ENCODE data around the gene CA11. TPM values are rescaled to one million over a fixed set of nuclear protein-coding genes. Genes with fewer than 3 reads are reported as not detected.
A peak's percentile ranks its signal among the peaks of the same experiment; 100 is the strongest.

CA11 gene
- total and polyA plus RNA-seq, 2 experiments from 2014 or later = 8.8 to 29.7 TPM

DNA sequence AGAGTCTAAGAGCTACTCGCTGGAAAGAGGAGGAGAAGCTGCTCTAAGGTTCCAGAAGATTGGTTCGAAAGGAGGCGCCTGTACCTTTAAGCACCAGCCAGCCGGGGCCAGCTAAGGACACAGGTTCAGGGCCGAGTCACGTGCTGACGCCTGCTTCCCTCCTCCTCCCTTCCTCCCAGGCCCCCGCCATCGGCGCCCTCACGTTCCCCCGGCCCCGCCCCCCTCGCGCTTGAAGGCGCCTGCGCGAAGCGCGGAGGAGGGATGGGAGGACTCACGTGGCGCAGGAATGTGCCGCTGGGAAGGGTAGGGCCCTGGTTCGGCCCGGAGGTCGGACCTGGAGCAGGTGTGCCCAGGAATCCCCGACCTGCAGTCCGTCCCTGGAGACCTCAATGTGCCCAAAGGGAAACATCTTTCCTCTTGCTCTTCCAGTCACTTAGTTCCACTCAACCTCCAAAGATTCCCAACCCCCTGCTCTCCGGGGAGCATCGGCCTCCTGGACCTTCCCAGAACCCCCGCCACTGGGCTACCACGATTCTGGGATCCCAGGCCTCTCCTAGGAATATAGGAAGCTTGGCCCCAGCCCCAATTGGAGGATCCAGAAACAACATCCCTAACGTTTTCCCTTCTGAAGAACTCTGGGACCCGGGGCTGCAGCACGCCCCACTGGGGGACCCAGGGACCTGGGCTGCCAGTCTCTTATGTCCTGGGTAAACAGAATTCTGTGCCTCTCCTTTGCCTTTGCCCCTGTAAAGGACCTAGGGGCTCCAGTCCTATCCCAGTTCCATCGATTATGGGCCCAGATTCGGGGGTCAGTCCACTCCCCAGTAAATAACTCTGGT lies 11.3 kb downstream of the CA11 start:
- ATAC-seq = peak; percentile 6
- H3F3A ChIP-seq (replicated peaks; ENCODE audit: low read depth) = peaks cover 47% of the 10 kb centered on the region
- H3K4me3 ChIP-seq = peak overlapping the region; percentile 75
- no peaks in the 10 kb centered on the region for H3K79me2 ChIP-seq (replicated peaks; ENCODE audit: insufficient read depth)
- no peaks in the 10 kb centered on the region for H4K20me1 ChIP-seq (replicated peaks; ENCODE audit: insufficient read depth)
- H3K27ac Mint-ChIP-seq = peak overlapping the region; percentile 93
- no peaks in the 10 kb centered on the region for H3K9me2 ChIP-seq (ENCODE audit: insufficient read depth)
- H3K4me1 Mint-ChIP-seq = peaks cover 36% of the 10 kb centered on the region
- peaks cover 16% of the 10 kb centered on the region for H3K36me3 Mint-ChIP-seq (ENCODE audit: low read depth)
- peaks cover 14% of the 10 kb centered on the region for H3K27me3 ChIP-seq (ENCODE audit: insufficient read depth)
- H3K36me3 ChIP-seq (ENCODE audit: insufficient read depth) = no peaks in the 10 kb centered on the region
- DNase-seq (ENCODE audit: low spot score) = peak; percentile 99
- H3K4me3 Mint-ChIP-seq = peak overlapping the region; percentile 72
- peak overlapping the region; percentile 96 for H3K4me2 ChIP-seq
- H3K27me3 Mint-ChIP-seq (ENCODE audit: insufficient read depth, low read depth, poor library complexity) = peaks cover 35% of the 10 kb centered on the region
- TF ChIP-seq EZH2 (IDR thresholded peaks at IDR 0.05; ENCODE audit: low read depth, unreplicated experiment) (no peak), CTCF (conservative IDR thresholded peaks at IDR 0.05; ENCODE audit: low read depth in 2 of 2) (no peak), STAT1 (IDR thresholded peaks at IDR 0.05; ENCODE audit: unreplicated experiment) (no peak), NANOG (IDR thresholded peaks at IDR 0.05; ENCODE audit: borderline replicate concordance) (no peak), POLR2AphosphoS5 (IDR thresholded peaks at IDR 0.05; ENCODE audit: low read depth) (peak; percentile 62), CREB1 (CRISPR knock-in tag; IDR thresholded peaks at IDR 0.05; ENCODE audit: low read depth) (peak; percentile 45; the same call in 1 of the 2 replicates)
- TF ChIP-seq, protein P1, sequence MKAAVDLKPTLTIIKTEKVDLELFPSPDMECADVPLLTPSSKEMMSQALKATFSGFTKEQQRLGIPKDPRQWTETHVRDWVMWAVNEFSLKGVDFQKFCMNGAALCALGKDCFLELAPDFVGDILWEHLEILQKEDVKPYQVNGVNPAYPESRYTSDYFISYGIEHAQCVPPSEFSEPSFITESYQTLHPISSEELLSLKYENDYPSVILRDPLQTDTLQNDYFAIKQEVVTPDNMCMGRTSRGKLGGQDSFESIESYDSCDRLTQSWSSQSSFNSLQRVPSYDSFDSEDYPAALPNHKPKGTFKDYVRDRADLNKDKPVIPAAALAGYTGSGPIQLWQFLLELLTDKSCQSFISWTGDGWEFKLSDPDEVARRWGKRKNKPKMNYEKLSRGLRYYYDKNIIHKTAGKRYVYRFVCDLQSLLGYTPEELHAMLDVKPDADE (IDR thresholded peaks at IDR 0.05) = peak; percentile 32; the same call in 1 of the 2 replicates
- H2AFZ ChIP-seq = no peak overlapping the region
- no peaks in the 10 kb centered on the region; the same call in 2 of the 3 replicates for H3K9me3 Mint-ChIP-seq
- peak overlapping the region; percentile 88 for H3K27ac ChIP-seq (ENCODE audit: low read depth)
- H3K4me1 ChIP-seq (ENCODE audit: insufficient read depth) = peaks cover 37% of the 10 kb centered on the region

- peaks cover 49% of the 10 kb centered on the region for H3F3A ChIP-seq (replicated peaks; ENCODE audit: low read depth)
- H3K27ac ChIP-seq (ENCODE audit: low read depth) = no peak overlapping the region
- no peaks in the 10 kb centered on the region for H3K9me2 ChIP-seq (ENCODE audit: insufficient read depth)
- Mint-ChIP-seq H3K9me3 (no peaks in the 10 kb centered on the region; the same call in 2 of the 3 replicates), H3K27me3 (ENCODE audit: insufficient read depth, low read depth, poor library complexity) (peaks cover 36% of the 10 kb centered on the region), H3K4me3 (peak overlapping the region; percentile 60), H3K36me3 (ENCODE audit: low read depth) (peaks cover 11% of the 10 kb centered on the region), H3K27ac (no peak overlapping the region), H3K4me1 (peaks cover 31% of the 10 kb centered on the region)
- no peaks in the 10 kb centered on the region for H4K20me1 ChIP-seq (replicated peaks; ENCODE audit: insufficient read depth)
- peaks cover 14% of the 10 kb centered on the region for H3K27me3 ChIP-seq (ENCODE audit: insufficient read depth)
- DNase-seq (ENCODE audit: low spot score) = no peak
- peaks cover 30% of the 10 kb centered on the region for H3K4me1 ChIP-seq (ENCODE audit: insufficient read depth)
- no peak overlapping the region for H2AFZ ChIP-seq
- H3K4me3 ChIP-seq = peak overlapping the region; percentile 29; the same call in 1 of the 2 replicates
- peak overlapping the region; percentile 69 for H3K4me2 ChIP-seq
- H3K36me3 ChIP-seq (ENCODE audit: insufficient read depth) = no peaks in the 10 kb centered on the region
- no peak for ATAC-seq
- no peaks in the 10 kb centered on the region for H3K79me2 ChIP-seq (replicated peaks; ENCODE audit: insufficient read depth)
- TF ChIP-seq STAT1 (IDR thresholded peaks at IDR 0.05; ENCODE audit: unreplicated experiment) = no peak
- TF ChIP-seq POLR2AphosphoS5 (IDR thresholded peaks at IDR 0.05; ENCODE audit: low read depth) = no peak
- TF ChIP-seq JUNB (IDR thresholded peaks at IDR 0.05; ENCODE audit: unreplicated experiment) = no peak
- no peak for TF ChIP-seq ZNF114 (CRISPR knock-in tag; IDR thresholded peaks at IDR 0.05)
- no peak for TF ChIP-seq EZH2phosphoT487 (IDR thresholded peaks at IDR 0.05; ENCODE audit: unreplicated experiment)
- TF ChIP-seq, protein P1 (IDR thresholded peaks at IDR 0.05) = no peak
- no peak for TF ChIP-seq CTCF (conservative IDR thresholded peaks at IDR 0.05; ENCODE audit: low read depth in 2 of 2)
These were observed 12.0 kb downstream of the CA11 start for GRCh38 chr19:48634036-48634342.

Data from GM23338 (cell line).